Activated CD8-positive, alpha-beta memory T cell treated with anti-CD3 and anti-CD28 coated beads, Interleukin-2, amount 50 U/mL, for 1 hour (primary cell): ENCODE results near the gene PGAM2.

Source experiments
- DNase-seq: peaks from one replicate; pipeline ENCODE4 v3.0.0-alpha.2; 2020; ENCODE audit errors: extremely low read depth

Gene PGAM2

GRCh38 chr7:44083796-44084195 lies 18.4 kb upstream of the PGAM2 start:
- no peak for DNase-seq

- DNase-seq, result peak; percentile 98
These were observed 17.3 kb upstream of the PGAM2 start for GRCh38 chr7:44082541-44083207.

GRCh38 chr7:44081266-44081748 lies 15.9 kb upstream of the PGAM2 start:
- no peak for DNase-seq

GRCh38 chr7:44080686-44081265 lies 15.4 kb upstream of the PGAM2 start:
- no peak for DNase-seq

- no peak for DNase-seq
These were observed 14.8 kb upstream of the PGAM2 start for GRCh38 chr7:44080118-44080517.

GRCh38 chr7:44079331-44080021 lies 14.1 kb upstream of the PGAM2 start:
- no peak for DNase-seq

- DNase-seq, result no peak
These were observed 13.2 kb upstream of the PGAM2 start for GRCh38 chr7:44078521-44078920.

GRCh38 chr7:44077681-44078091 lies 12.3 kb upstream of the PGAM2 start:
- no peak for DNase-seq

GRCh38 chr7:44077061-44077460 lies 11.7 kb upstream of the PGAM2 start:
- no peak for DNase-seq

GRCh38 chr7:44076101-44076895 lies 10.9 kb upstream of the PGAM2 start:
- DNase-seq, result no peak

GRCh38 chr7:44075296-44076075 lies 10.1 kb upstream of the PGAM2 start:
- no peak for DNase-seq

GRCh38 chr7:44074349-44074695 lies 9.0 kb upstream of the PGAM2 start:
- DNase-seq, result no peak

GRCh38 chr7:44073664-44074348 lies 8.4 kb upstream of the PGAM2 start:
- peak; percentile 32 for DNase-seq

- no peak for DNase-seq
These were observed 7.2 kb upstream of the PGAM2 start for GRCh38 chr7:44072364-44073231.

- no peak for DNase-seq
These were observed 6.5 kb upstream of the PGAM2 start for GRCh38 chr7:44071726-44072363.

- no peak for DNase-seq
These were observed 2.7 kb upstream of the PGAM2 start for GRCh38 chr7:44068054-44068453.

GRCh38 chr7:44067064-44067951 lies 1.9 kb upstream of the PGAM2 start:
- DNase-seq, result no peak

- no peak for DNase-seq
These were observed 1.2 kb upstream of the PGAM2 start for GRCh38 chr7:44066494-44067063.
